H9 (cell line): ENCODE data around the gene ZNF646. TPM values are rescaled to one million over a fixed set of nuclear protein-coding genes. Genes with fewer than 3 reads are reported as not detected.

Experiments
- DNase-seq: peaks from one replicate; pipeline ENCODE4 v3.0.0-alpha.2; 2017
- H2AFZ ChIP-seq: one replicate; pipeline ENCODE4 v1.6.1; 2013; ENCODE audit warnings: mild to moderate bottlenecking, low read length, control low read depth, moderate library complexity
- H2AK5ac ChIP-seq: 2 replicates; pipeline ENCODE4 v1.6.1; 2013; ENCODE audit warnings: low read length, control low read depth, mixed read lengths; ENCODE audit not compliant: insufficient read length
- H2BK120ac ChIP-seq: one replicate; pipeline ENCODE4 v1.6.1; 2013; ENCODE audit warnings: low read depth, mild to moderate bottlenecking, low read length, control low read depth, inconsistent platforms; ENCODE audit not compliant: poor library complexity, severe bottlenecking
- H2BK12ac ChIP-seq: 2 replicates; pipeline ENCODE4 v1.6.1; 2013; ENCODE audit warnings: low read length, control low read depth, mixed read lengths, low read depth; ENCODE audit not compliant: insufficient read length
- H2BK15ac ChIP-seq: 2 replicates; pipeline ENCODE4 v1.6.1; 2013; ENCODE audit warnings: low read depth, low read length, control low read depth
- H2BK20ac ChIP-seq: one replicate; pipeline ENCODE4 v1.6.1; 2013; ENCODE audit warnings: low read depth, mild to moderate bottlenecking, low read length, control low read depth, inconsistent platforms; ENCODE audit not compliant: poor library complexity, severe bottlenecking
- H2BK5ac ChIP-seq: 2 replicates; pipeline ENCODE4 v1.6.1; 2013; ENCODE audit warnings: low read length, control low read depth, mixed read lengths; ENCODE audit not compliant: insufficient read length
- H3K14ac ChIP-seq: 2 replicates; pipeline ENCODE4 v1.6.1; 2013; ENCODE audit warnings: low read length, control low read depth; ENCODE audit not compliant: insufficient read depth
- H3K18ac ChIP-seq: 2 replicates; pipeline ENCODE4 v1.6.1; 2013; ENCODE audit warnings: low read depth, mild to moderate bottlenecking, mixed read lengths, low read length, control low read depth; ENCODE audit not compliant: insufficient read length
- H3K23ac ChIP-seq: 2 replicates; pipeline ENCODE4 v1.6.1; 2013; ENCODE audit warnings: low read length, control low read depth, mixed read lengths, low read depth; ENCODE audit not compliant: insufficient read length
- H3K23me2 ChIP-seq: 2 replicates; pipeline ENCODE4 v1.6.1; 2013; ENCODE audit warnings: low read depth, mild to moderate bottlenecking, mixed read lengths, low read length, control low read depth; ENCODE audit not compliant: insufficient read length, poor library complexity, severe bottlenecking
- H3K27ac ChIP-seq: 2 replicates; pipeline ENCODE4 v1.5.1; 2013; ENCODE audit warnings: low read length, control low read depth, mixed read lengths, low read depth; ENCODE audit not compliant: insufficient read length
- H3K27me3 ChIP-seq: 2 replicates; pipeline ENCODE4 v1.6.1; 2013; ENCODE audit warnings: low read length, control low read depth, inconsistent platforms; ENCODE audit not compliant: insufficient read depth
- H3K4ac ChIP-seq: 2 replicates; pipeline ENCODE4 v1.6.1; 2013; ENCODE audit warnings: low read depth, mild to moderate bottlenecking, control low read depth, inconsistent platforms, low read length, moderate library complexity
- H3K4me1 ChIP-seq: 2 replicates; pipeline ENCODE4 v1.6.1; 2013; ENCODE audit warnings: low read length, control low read depth, inconsistent platforms; ENCODE audit not compliant: insufficient read depth
- H3K4me2 ChIP-seq: 2 replicates; pipeline ENCODE4 v1.6.1; 2013; ENCODE audit warnings: low read length, control low read depth, mixed read lengths; ENCODE audit not compliant: insufficient read length, insufficient read depth
- H3K56ac ChIP-seq: 2 replicates; pipeline ENCODE4 v1.6.1; 2013; ENCODE audit warnings: low read depth, mild to moderate bottlenecking, mixed read lengths, low read length, control low read depth; ENCODE audit not compliant: insufficient read length
- H3K79me1 ChIP-seq: 2 replicates; pipeline ENCODE4 v1.6.1; 2013; ENCODE audit warnings: low read depth, mild to moderate bottlenecking, moderate library complexity, low read length, control low read depth, inconsistent platforms; ENCODE audit not compliant: insufficient read depth, poor library complexity, severe bottlenecking
- H3K79me2 ChIP-seq: 2 replicates; pipeline ENCODE4 v1.6.1; 2013; ENCODE audit warnings: low read length, control low read depth, inconsistent platforms; ENCODE audit not compliant: insufficient read depth
- H3K9ac ChIP-seq: 2 replicates; pipeline ENCODE4 v1.6.1; 2013; ENCODE audit warnings: low read length, control low read depth, mixed read lengths; ENCODE audit not compliant: insufficient read length; ENCODE audit errors: extremely low read depth
- H3K9me3 ChIP-seq: one replicate; pipeline ENCODE4 v1.6.1; 2013; ENCODE audit warnings: low read depth, low read length, inconsistent platforms; ENCODE audit not compliant: control insufficient read depth
- H3T11ph ChIP-seq: one replicate; pipeline ENCODE4 v1.6.1; 2013; ENCODE audit warnings: mild to moderate bottlenecking, low read length, control low read depth, inconsistent platforms
- H4K20me1 ChIP-seq: one replicate; pipeline ENCODE4 v1.6.1; 2013; ENCODE audit not compliant: control insufficient read depth, insufficient read length, insufficient read depth
- H4K5ac ChIP-seq: 2 replicates; pipeline ENCODE4 v1.6.1; 2013; ENCODE audit warnings: low read depth, mild to moderate bottlenecking, mixed read lengths, low read length, control low read depth; ENCODE audit not compliant: insufficient read length
- H4K8ac ChIP-seq: replicated peaks from 2 replicates; pipeline ENCODE4 v1.6.1; 2013; ENCODE audit warnings: low read length, control low read depth, mixed read lengths, low read depth; ENCODE audit not compliant: insufficient read length
- H4K91ac ChIP-seq: 2 replicates; pipeline ENCODE4 v1.6.1; 2013; ENCODE audit warnings: low read depth, mild to moderate bottlenecking, moderate library complexity, mixed read lengths, low read length, control low read depth; ENCODE audit not compliant: insufficient read length
- H3K27ac Mint-ChIP-seq, 3 experiments: 2 replicates in 2 of 3; 3 replicates in 1 of 3; pipeline ENCODE4 v1.8.0; 2020 to 2021; ENCODE audit warnings: mixed read lengths in 3 of 3, mild to moderate bottlenecking in 1 of 3, moderate library complexity in 1 of 3
- H3K27me3 Mint-ChIP-seq: 2 replicates; pipeline ENCODE4 v1.8.0; 2021; ENCODE audit warnings: low read depth, mild to moderate bottlenecking, moderate library complexity, mixed read lengths
- H3K36me3 Mint-ChIP-seq, 3 experiments: 2 replicates in 2 of 3; 3 replicates in 1 of 3; pipeline ENCODE4 v1.8.0; 2020 to 2021; ENCODE audit warnings: low read depth in 3 of 3, mixed read lengths in 3 of 3; ENCODE audit not compliant: insufficient read depth in 1 of 3
- H3K4me1 Mint-ChIP-seq, 2 experiments: 2 replicates each; pipeline ENCODE4 v1.8.0; 2020; ENCODE audit warnings: mixed read lengths in 2 of 2
- H3K4me3 Mint-ChIP-seq, 2 experiments: 2 replicates in 1 of 2; 3 replicates in 1 of 2; pipeline ENCODE4 v1.8.0; 2020 to 2021; ENCODE audit warnings: mild to moderate bottlenecking in 2 of 2, mixed read lengths in 2 of 2, moderate library complexity in 1 of 2
- H3K9me3 Mint-ChIP-seq, 2 experiments: 2 replicates in 1 of 2; 3 replicates in 1 of 2; pipeline ENCODE4 v1.8.0; 2020; ENCODE audit warnings: mild to moderate bottlenecking in 2 of 2, mixed read lengths in 2 of 2, moderate library complexity in 1 of 2
- WGBS: extraction: QIAGEN DNeasy Blood & Tissue Kit; methylation state at CpG from one replicate; pipeline ENCODE4 v1.1.7; 2013; ENCODE audit warnings: missing lambda C conversion rate, low lambda C conversion rate, mixed read lengths; ENCODE audit not compliant: insufficient read length; ENCODE audit errors: extremely low coverage; 5-methylcytosine and 5-hydroxymethylcytosine counted together
- total RNA-seq: library from RNA; stranded (reverse); gene quantifications from 2 replicates; pipeline ENCODE4 v1.2.1, GENCODE V29; 2021
- TF ChIP-seq, protein P1 (sequence below): fragments of 200-600 bp; sonication (generic); conservative IDR thresholded peaks from 3 replicates; pipeline ENCODE4 v1.8.0; 2021; ENCODE audit warnings: antibody characterized with exemption, mild to moderate bottlenecking

The ZNF646 gene
- total RNA-seq, 1 experiment from 2014 or later = 29.2 TPM

DNA sequence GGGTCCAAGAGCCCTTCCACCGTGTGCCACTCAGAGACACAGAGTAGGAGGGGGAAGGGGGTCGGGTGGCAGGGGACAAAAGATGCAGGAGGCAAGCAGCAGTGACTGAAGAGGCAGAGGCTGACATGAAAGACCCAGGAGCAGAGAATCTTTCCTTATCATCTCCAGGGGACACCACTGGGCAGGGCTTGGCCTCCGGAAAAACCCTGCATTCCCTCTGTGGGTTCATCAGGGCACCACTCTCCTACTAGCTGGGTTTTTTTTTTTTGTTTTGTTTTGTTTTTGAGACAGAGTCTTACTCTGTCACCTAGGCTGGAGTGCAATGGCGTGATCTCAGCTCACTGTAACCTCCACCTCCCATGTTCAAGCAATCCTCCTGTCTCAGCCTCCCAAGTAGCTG is 42.9 kb upstream of the ZNF646 start:
- Histone ChIP-seq H2AK5ac (no peak overlapping the region), H3K27ac (no peak overlapping the region), H3K4me2 (no peak overlapping the region), H4K8ac (no peak overlapping the region), H4K5ac (no peak overlapping the region), H3K18ac (no peak overlapping the region), H3K56ac (no peak overlapping the region), H3K4me1 (no peaks in the 10 kb centered on the region), H3K27me3 (no peaks in the 10 kb centered on the region), H4K20me1 (peaks cover 5% of the 10 kb centered on the region), H2AFZ (no peak overlapping the region), H3K23ac (no peak overlapping the region), H3K9me3 (no peaks in the 10 kb centered on the region), H3K79me2 (no peaks in the 10 kb centered on the region), H3K14ac (no peak overlapping the region), H2BK120ac (no peak overlapping the region), H2BK20ac (no peak overlapping the region), H2BK5ac (no peak overlapping the region), H3K4ac (no peak overlapping the region), H3K79me1 (no peaks in the 10 kb centered on the region), H2BK12ac (no peak overlapping the region), H2BK15ac (no peak overlapping the region), H3T11ph (no peak overlapping the region), H3K23me2 (peaks cover 17% of the 10 kb centered on the region), H3K9ac (no peak overlapping the region), H4K91ac (no peak overlapping the region)
- peaks cover 7 to 17% of the 10 kb centered on the region in 2 experiments; a peak in 3 of 4 replicates for H3K4me1 Mint-ChIP-seq
- H3K9me3 Mint-ChIP-seq = no peaks in the 10 kb centered on the region
- H3K27me3 Mint-ChIP-seq = no peaks in the 10 kb centered on the region; the same call in 1 of the 2 replicates
- H3K4me3 Mint-ChIP-seq = peak overlapping the region in 1 of 2 experiments; percentile 60; a peak in 2 of 5 replicates
- no CpG with 5 or more reads among the region's 4 CpGs for WGBS
- TF ChIP-seq, protein P1, sequence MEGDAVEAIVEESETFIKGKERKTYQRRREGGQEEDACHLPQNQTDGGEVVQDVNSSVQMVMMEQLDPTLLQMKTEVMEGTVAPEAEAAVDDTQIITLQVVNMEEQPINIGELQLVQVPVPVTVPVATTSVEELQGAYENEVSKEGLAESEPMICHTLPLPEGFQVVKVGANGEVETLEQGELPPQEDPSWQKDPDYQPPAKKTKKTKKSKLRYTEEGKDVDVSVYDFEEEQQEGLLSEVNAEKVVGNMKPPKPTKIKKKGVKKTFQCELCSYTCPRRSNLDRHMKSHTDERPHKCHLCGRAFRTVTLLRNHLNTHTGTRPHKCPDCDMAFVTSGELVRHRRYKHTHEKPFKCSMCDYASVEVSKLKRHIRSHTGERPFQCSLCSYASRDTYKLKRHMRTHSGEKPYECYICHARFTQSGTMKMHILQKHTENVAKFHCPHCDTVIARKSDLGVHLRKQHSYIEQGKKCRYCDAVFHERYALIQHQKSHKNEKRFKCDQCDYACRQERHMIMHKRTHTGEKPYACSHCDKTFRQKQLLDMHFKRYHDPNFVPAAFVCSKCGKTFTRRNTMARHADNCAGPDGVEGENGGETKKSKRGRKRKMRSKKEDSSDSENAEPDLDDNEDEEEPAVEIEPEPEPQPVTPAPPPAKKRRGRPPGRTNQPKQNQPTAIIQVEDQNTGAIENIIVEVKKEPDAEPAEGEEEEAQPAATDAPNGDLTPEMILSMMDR = no peak
- no peak overlapping the region for H3K27ac Mint-ChIP-seq
- no peaks in the 10 kb centered on the region for H3K36me3 Mint-ChIP-seq
- DNase-seq = no peak
